PC-9 (cell line): Measurements from ENCODE around the gene CA7. TPM values are rescaled to one million over a fixed set of nuclear protein-coding genes. Genes with fewer than 3 reads are reported as not detected.

ENCODE experiments used
- BruUV-seq: library from RNA; stranded (reverse); fragments of 400-500 nt; replicated peaks from 2 replicates; lab custom pipeline; 2021; lab: Mats Ljungman, UMichigan
- CTCF ChIA-PET: fragments of 300-600 bp; sonication (Branson Sonifier 250); formaldehyde crosslinking; loops from one replicate; lab custom pipeline; 2022; ENCODE audit warnings: antibody characterized with exemption; lab: Charles Lee
- POLR2A ChIA-PET: fragments of 300-600 bp; sonication (Branson Sonifier 250); formaldehyde crosslinking; loops from one replicate; lab custom pipeline; 2022; ENCODE audit warnings: antibody characterized with exemption; ENCODE audit not compliant: unreplicated experiment; lab: Charles Lee
- DNase-seq, 2 experiments: peaks; one replicate each; pipeline versions ENCODE4 v3.0.0 to v3.0.0-alpha.2; 2015 to 2022; ENCODE audit warnings: mixed read lengths in 1 of 2
- H2AFZ ChIP-seq: fragments of 200-600 bp; sonication (generic); 2 replicates; pipeline ENCODE4 v1.8.1; 2017; ENCODE audit warnings: antibody characterized with exemption
- H3F3A ChIP-seq: fragments of 200-600 bp; sonication (generic); 2 replicates; pipeline ENCODE4 v1.8.1; 2017; ENCODE audit warnings: antibody characterized with exemption, mild to moderate bottlenecking, low read depth; ENCODE audit not compliant: insufficient read depth
- H3K27ac ChIP-seq: fragments of 200-600 bp; sonication (generic); 2 replicates; pipeline ENCODE4 v1.6.1; 2016; ENCODE audit warnings: mixed run types
- H3K27me3 ChIP-seq: fragments of 200-600 bp; sonication (generic); 2 replicates; pipeline ENCODE4 v1.6.1; 2016; ENCODE audit warnings: low read depth, mixed run types; ENCODE audit not compliant: insufficient read depth
- H3K36me3 ChIP-seq: fragments of 200-600 bp; sonication (generic); 2 replicates; pipeline ENCODE4 v1.6.1; 2016; ENCODE audit warnings: low read depth, mixed run types
- H3K4me1 ChIP-seq: fragments of 200-600 bp; sonication (generic); replicated peaks from 2 replicates; pipeline ENCODE4 v1.6.1; 2016; ENCODE audit warnings: mixed run types; ENCODE audit not compliant: insufficient read depth
- H3K4me2 ChIP-seq: fragments of 200-600 bp; sonication (generic); 2 replicates; pipeline ENCODE4 v1.6.1; 2017; ENCODE audit warnings: mixed run types
- H3K4me3 ChIP-seq: fragments of 200-600 bp; sonication (generic); 2 replicates; pipeline ENCODE4 v1.6.1; 2016; ENCODE audit warnings: mixed run types
- H3K79me2 ChIP-seq: fragments of 200-600 bp; sonication (generic); 2 replicates; pipeline ENCODE4 v1.6.1; 2017; ENCODE audit warnings: low read depth, mixed run types
- H3K9me2 ChIP-seq: fragments of 200-600 bp; sonication (generic); 2 replicates; pipeline ENCODE4 v1.8.1; 2017; ENCODE audit warnings: mild to moderate bottlenecking; ENCODE audit not compliant: insufficient read depth
- H3K9me3 ChIP-seq: fragments of 200-600 bp; sonication (generic); 2 replicates; pipeline ENCODE4 v1.8.1; 2016; ENCODE audit warnings: low read depth; ENCODE audit not compliant: insufficient read depth
- H4K20me1 ChIP-seq: fragments of 200-600 bp; sonication (generic); 2 replicates; pipeline ENCODE4 v1.8.1; 2017; ENCODE audit not compliant: insufficient read depth
- EZH2 ChIP-seq: fragments of 200-600 bp; sonication (generic); IDR thresholded peaks from 2 replicates; pipeline ENCODE4 v1.8.0; 2017; ENCODE audit warnings: antibody characterized with exemption, low read depth
- intact Hi-C: fragments of 100-400 bp; cut with micrococcal nuclease; formaldehyde crosslinking; loops from one replicate; pipeline ENCODE4 v1.10.0; 2022; ENCODE audit not compliant: unreplicated experiment
- total RNA-seq: library from RNA; stranded (reverse); gene quantifications from 2 replicates; pipeline ENCODE4 v1.2.3, GENCODE V29; 2021
- TF ChIP-seq, protein P1 (sequence below): fragments of 200-600 bp; sonication (generic); conservative IDR thresholded peaks from 2 replicates; pipeline ENCODE4 v1.6.1; 2017; ENCODE audit warnings: mixed run types, antibody characterized with exemption, mild to moderate bottlenecking, moderate library complexity

Gene CA7
- total RNA-seq, 1 experiment from 2014 or later = not detected

DNA sequence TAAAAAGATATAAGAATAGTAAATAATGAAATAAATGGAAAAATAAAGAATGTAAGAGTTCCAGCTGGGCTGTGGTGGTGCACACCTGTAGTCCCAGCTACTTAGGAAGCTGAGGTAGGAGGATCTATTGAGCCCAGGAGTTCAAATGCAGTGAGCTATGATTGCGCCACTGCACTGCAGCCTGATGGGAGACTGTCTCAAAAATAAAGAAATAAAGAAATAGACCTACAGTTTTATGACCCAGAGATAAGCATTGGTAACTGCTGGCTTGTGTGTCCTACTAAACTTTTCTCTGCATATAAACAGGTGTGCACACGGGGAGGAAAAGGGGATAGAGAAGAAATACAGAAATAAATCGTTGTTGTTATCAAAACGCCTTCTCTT, 28.3 kb downstream of the CA7 start:
- TF ChIP-seq EZH2 = no peak
- TF ChIP-seq, protein P1, sequence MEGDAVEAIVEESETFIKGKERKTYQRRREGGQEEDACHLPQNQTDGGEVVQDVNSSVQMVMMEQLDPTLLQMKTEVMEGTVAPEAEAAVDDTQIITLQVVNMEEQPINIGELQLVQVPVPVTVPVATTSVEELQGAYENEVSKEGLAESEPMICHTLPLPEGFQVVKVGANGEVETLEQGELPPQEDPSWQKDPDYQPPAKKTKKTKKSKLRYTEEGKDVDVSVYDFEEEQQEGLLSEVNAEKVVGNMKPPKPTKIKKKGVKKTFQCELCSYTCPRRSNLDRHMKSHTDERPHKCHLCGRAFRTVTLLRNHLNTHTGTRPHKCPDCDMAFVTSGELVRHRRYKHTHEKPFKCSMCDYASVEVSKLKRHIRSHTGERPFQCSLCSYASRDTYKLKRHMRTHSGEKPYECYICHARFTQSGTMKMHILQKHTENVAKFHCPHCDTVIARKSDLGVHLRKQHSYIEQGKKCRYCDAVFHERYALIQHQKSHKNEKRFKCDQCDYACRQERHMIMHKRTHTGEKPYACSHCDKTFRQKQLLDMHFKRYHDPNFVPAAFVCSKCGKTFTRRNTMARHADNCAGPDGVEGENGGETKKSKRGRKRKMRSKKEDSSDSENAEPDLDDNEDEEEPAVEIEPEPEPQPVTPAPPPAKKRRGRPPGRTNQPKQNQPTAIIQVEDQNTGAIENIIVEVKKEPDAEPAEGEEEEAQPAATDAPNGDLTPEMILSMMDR = no peak
- Histone ChIP-seq H3K4me2 (peak overlapping the region; percentile 95), H3F3A (peaks cover 20% of the 10 kb centered on the region; the same call in 1 of the 2 replicates), H3K9me2 (no peaks in the 10 kb centered on the region), H3K79me2 (no peaks in the 10 kb centered on the region), H2AFZ (peak overlapping the region; percentile 92), H3K36me3 (no peaks in the 10 kb centered on the region), H3K4me3 (peak overlapping the region; percentile 64), H3K27me3 (no peaks in the 10 kb centered on the region), H4K20me1 (no peaks in the 10 kb centered on the region), H3K9me3 (no peaks in the 10 kb centered on the region), H3K27ac (peak overlapping the region; percentile 42), H3K4me1 (peaks cover 7% of the 10 kb centered on the region)
- ChIA-PET POLR2A (interaction anchor here (0.7 kb wide), 1 partner anchor 210 kb away, joined by 3 read pairs; no protein-coding TSS in a partner anchor), CTCF (interaction anchor here (0.6 to 2.1 kb wide), 8 partner anchors 9 to 351 kb away, joined by 3 to 14 read pairs (median 4); partner anchors contain the start of gene NAE1)
- intact Hi-C loops = loop anchor here (2.0 to 5.0 kb wide), 2 partner anchors 42 to 130 kb away; partner anchors contain the start of gene NAE1
- no TSS peak for BruUV-seq
- no peak for DNase-seq

GRCh38 chr16:66872943-66873684, 28.9 kb downstream of the CA7 start:
- Histone ChIP-seq H3K27ac (peak overlapping the region; percentile 42), H3K36me3 (no peaks in the 10 kb centered on the region), H3K9me3 (no peaks in the 10 kb centered on the region), H3K9me2 (no peaks in the 10 kb centered on the region), H3F3A (peaks cover 23% of the 10 kb centered on the region; the same call in 1 of the 2 replicates), H3K79me2 (no peaks in the 10 kb centered on the region), H4K20me1 (no peaks in the 10 kb centered on the region), H3K4me1 (peaks cover 7% of the 10 kb centered on the region), H2AFZ (peak overlapping the region; percentile 92), H3K4me2 (peak overlapping the region; percentile 95), H3K27me3 (no peaks in the 10 kb centered on the region), H3K4me3 (peak overlapping the region; percentile 64)
- ChIA-PET POLR2A (interaction anchor here (0.7 kb wide), 2 partner anchors 211 to 304 kb away, joined by 3 to 5 read pairs; no protein-coding TSS in a partner anchor), CTCF (interaction anchor here (0.6 to 2.1 kb wide), 9 partner anchors 8 to 465 kb away, joined by 3 to 14 read pairs (median 4); partner anchors contain the start of gene NAE1)
- TF ChIP-seq, protein P1 = peak; percentile 91
- TF ChIP-seq EZH2 = no peak
- intact Hi-C loops = loop anchor here (1.0 to 5.0 kb wide), 3 partner anchors 42 to 145 kb away; partner anchors contain the start of gene NAE1
- DNase-seq = peak; percentile 90 to 93
- no TSS peak for BruUV-seq

DNA sequence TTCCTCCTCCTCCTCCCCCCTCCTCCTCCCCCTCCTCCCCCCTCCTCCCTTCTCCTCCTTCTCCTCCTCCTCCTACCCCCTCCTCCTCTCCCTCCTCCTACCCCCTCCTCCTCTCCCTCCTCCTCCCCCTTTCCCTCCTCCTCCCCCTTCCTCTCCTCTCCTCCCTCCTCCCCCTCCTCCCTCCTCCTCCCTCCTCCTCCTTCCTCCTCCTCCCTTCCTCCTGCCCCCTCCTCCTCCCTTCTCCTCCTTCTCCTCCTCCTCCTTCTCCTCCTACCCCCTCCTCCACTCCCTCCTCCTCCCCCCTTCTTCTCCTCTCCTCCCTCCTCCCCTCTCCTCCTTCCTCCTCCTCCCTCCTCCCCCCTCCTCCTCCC, 29.5 kb downstream of the CA7 start:
- no peak overlapping the region for H3K4me3 ChIP-seq

More for the DNA sequence above, 29.5 kb downstream of the CA7 start:
- H3K79me2 ChIP-seq = no peaks in the 10 kb centered on the region
- H4K20me1 ChIP-seq = no peaks in the 10 kb centered on the region
- peaks cover 7% of the 10 kb centered on the region for H3K4me1 ChIP-seq
- no peaks in the 10 kb centered on the region for H3K27me3 ChIP-seq
- H3K9me2 ChIP-seq = no peaks in the 10 kb centered on the region
- DNase-seq = no peak
- ChIA-PET CTCF (interaction anchor here (0.6 to 2.1 kb wide), 6 partner anchors 12 to 465 kb away, joined by 3 to 14 read pairs (median 4); partner anchors contain the start of gene NAE1), POLR2A (no interaction called here)
- H3K4me2 ChIP-seq = no peak overlapping the region
- H3K9me3 ChIP-seq = no peaks in the 10 kb centered on the region
- H3K36me3 ChIP-seq = no peaks in the 10 kb centered on the region
- H3F3A ChIP-seq = peaks cover 25% of the 10 kb centered on the region; the same call in 1 of the 2 replicates
- BruUV-seq = no TSS peak
- H3K27ac ChIP-seq = no peak overlapping the region
- H2AFZ ChIP-seq = no peak overlapping the region
- intact Hi-C loops = loop anchor here (1.0 to 5.0 kb wide), 3 partner anchors 43 to 145 kb away; partner anchors contain the start of gene NAE1
- TF ChIP-seq, protein P1 = no peak
- TF ChIP-seq EZH2 = no peak
